Chondrocyte (in vitro differentiated cells): ENCODE measurements around the gene PSMD13. TPM values are rescaled to one million over a fixed set of nuclear protein-coding genes. Genes with fewer than 3 reads are reported as not detected.

Source experiments
- DNase-seq: peaks from one replicate; pipeline ENCODE4 v3.0.0; 2021; ENCODE audit warnings: mixed read lengths, low spot score
- H3K27ac Mint-ChIP-seq: one replicate; pipeline ENCODE4 v1.8.0; 2021; ENCODE audit warnings: mild to moderate bottlenecking, moderate library complexity, mixed read lengths; ENCODE audit not compliant: unreplicated experiment
- H3K27me3 Mint-ChIP-seq: 2 replicates; pipeline ENCODE4 v1.8.0; 2021; ENCODE audit warnings: low read depth, mixed read lengths
- H3K36me3 Mint-ChIP-seq: 2 replicates; pipeline ENCODE4 v1.8.0; 2021; ENCODE audit warnings: low read depth, mixed read lengths
- H3K4me1 Mint-ChIP-seq: 2 replicates; pipeline ENCODE4 v1.8.0; 2021; ENCODE audit warnings: low read depth, mild to moderate bottlenecking, mixed read lengths
- H3K4me3 Mint-ChIP-seq: one replicate; pipeline ENCODE4 v1.8.0; 2021; ENCODE audit warnings: mild to moderate bottlenecking, moderate library complexity, mixed read lengths; ENCODE audit not compliant: unreplicated experiment
- H3K9me3 Mint-ChIP-seq: 2 replicates; pipeline ENCODE4 v1.8.0; 2021; ENCODE audit warnings: low read depth, mixed read lengths
- total RNA-seq: library from RNA; stranded (reverse); gene quantifications from 3 replicates; pipeline ENCODE4 v1.2.1, GENCODE V29; 2021
- TF ChIP-seq, protein P1 (sequence below): fragments of 200-600 bp; sonication (generic); IDR thresholded peaks from 2 replicates; pipeline ENCODE4 v1.5.0; 2021; ENCODE audit warnings: antibody characterized with exemption, mild to moderate bottlenecking, moderate library complexity

PSMD13 gene
- total RNA-seq, 1 donor from 2014 or later: 103 TPM

DNA sequence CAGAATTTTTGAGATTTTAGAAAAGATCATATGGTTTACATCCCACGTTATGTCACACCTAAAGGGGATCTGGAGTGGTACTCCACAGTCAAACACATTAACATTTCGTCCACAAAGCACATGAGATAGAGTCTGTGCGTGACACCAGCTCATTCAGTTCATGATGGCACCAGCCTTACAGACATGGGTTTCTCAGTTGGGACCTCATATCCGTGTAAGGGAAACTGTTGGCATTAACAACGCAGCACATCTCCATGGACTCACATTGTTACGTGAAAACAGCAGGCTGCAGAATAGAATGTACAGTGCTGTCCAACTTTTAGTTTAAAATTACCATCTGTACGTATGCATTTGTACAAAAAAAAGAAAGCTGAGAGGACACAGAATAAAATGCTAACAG lies 15.2 kb upstream of the PSMD13 start:
- DNase-seq: no peak
- peaks cover 16% of the 10 kb centered on the region for H3K36me3 Mint-ChIP-seq
- no peak overlapping the region for H3K27ac Mint-ChIP-seq
- TF ChIP-seq, protein P1, sequence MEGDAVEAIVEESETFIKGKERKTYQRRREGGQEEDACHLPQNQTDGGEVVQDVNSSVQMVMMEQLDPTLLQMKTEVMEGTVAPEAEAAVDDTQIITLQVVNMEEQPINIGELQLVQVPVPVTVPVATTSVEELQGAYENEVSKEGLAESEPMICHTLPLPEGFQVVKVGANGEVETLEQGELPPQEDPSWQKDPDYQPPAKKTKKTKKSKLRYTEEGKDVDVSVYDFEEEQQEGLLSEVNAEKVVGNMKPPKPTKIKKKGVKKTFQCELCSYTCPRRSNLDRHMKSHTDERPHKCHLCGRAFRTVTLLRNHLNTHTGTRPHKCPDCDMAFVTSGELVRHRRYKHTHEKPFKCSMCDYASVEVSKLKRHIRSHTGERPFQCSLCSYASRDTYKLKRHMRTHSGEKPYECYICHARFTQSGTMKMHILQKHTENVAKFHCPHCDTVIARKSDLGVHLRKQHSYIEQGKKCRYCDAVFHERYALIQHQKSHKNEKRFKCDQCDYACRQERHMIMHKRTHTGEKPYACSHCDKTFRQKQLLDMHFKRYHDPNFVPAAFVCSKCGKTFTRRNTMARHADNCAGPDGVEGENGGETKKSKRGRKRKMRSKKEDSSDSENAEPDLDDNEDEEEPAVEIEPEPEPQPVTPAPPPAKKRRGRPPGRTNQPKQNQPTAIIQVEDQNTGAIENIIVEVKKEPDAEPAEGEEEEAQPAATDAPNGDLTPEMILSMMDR: no peak
- peaks cover 4% of the 10 kb centered on the region for H3K4me1 Mint-ChIP-seq
- H3K4me3 Mint-ChIP-seq: no peak overlapping the region
- no peaks in the 10 kb centered on the region for H3K9me3 Mint-ChIP-seq
- no peaks in the 10 kb centered on the region for H3K27me3 Mint-ChIP-seq

DNA sequence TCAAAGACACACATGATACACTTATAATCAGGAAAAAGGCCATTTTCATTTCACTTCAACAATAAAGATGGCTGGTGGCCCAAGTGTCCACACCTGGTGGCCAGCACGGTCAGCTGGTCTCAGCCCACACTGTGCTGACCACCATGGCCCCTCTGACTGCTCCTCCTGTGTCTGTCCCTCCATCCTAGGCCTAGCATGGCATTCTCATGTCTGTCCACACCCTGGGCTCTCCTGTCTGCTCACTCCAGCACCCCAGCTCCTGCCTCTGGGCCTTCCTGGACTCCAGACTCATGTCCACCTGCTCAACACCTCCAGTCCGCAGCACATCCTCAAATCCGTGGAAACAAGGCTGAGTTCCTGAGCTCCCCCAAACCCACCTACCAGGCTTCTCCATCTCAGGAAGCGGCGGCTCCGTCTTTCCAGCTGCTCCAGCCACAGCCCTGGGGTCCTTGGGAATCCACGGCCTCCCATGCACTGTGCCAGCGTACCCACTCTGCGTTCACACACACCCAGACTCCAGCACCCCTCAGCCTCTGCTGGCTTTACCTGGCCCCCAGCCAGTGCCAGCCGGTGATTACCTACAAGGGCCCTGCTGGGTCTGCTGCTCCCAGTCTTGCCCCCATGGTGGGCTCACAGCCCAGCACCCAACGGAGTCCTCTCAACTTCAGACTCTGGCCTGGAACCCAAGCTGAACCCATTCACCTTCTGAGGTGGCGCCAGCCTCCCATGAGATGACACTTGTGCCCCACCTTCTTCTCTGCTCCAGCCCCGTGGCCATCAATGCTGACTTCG lies 14.6 kb upstream of the PSMD13 start:
- no peak for DNase-seq
- Mint-ChIP-seq H3K27me3 (no peaks in the 10 kb centered on the region), H3K36me3 (peaks cover 16% of the 10 kb centered on the region), H3K4me1 (peaks cover 4% of the 10 kb centered on the region), H3K9me3 (no peaks in the 10 kb centered on the region), H3K27ac (no peak overlapping the region), H3K4me3 (no peak overlapping the region)
- TF ChIP-seq, protein P1: no peak

DNA sequence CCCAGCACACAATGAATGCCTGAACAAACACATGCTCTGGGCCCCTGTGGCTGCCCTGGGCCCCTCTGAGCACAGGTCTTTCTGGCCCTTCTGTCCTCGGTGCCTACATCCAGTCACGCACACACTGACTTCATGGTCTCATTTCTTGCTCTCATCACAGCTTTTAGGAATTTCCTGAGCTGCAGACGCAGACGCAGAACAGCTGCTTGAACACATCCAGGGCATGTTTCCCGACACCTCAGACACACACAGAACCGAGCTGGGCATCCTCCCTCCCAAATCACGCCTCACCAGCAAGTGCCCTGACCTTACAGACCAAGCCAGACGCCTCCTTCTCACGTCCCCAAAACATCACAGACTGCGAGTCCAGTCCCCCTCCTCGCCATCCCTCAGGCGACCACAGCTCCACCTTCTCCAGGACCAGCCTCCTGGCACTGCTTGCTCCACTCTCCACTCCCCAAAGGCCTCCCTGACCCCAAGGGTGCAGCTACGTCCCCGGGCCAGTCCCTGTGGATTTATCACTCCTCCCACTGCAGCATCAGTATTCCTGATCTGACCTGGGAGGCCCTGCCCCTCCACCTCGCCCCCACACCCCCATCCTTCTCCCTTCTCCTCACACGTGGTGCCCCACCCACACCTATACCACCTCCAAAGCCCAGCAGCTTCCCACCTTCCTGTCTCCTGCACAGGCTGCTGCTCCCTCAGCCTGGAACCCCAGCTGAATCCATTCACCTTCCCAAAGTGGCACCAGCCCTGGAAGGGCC lies 13.6 kb upstream of the PSMD13 start:
- Mint-ChIP-seq H3K4me3 (no peak overlapping the region), H3K27me3 (no peaks in the 10 kb centered on the region), H3K36me3 (peaks cover 16% of the 10 kb centered on the region), H3K9me3 (no peaks in the 10 kb centered on the region), H3K27ac (peak overlapping the region; percentile 32), H3K4me1 (peaks cover 4% of the 10 kb centered on the region)
- TF ChIP-seq, protein P1: no peak
- DNase-seq: no peak

DNA sequence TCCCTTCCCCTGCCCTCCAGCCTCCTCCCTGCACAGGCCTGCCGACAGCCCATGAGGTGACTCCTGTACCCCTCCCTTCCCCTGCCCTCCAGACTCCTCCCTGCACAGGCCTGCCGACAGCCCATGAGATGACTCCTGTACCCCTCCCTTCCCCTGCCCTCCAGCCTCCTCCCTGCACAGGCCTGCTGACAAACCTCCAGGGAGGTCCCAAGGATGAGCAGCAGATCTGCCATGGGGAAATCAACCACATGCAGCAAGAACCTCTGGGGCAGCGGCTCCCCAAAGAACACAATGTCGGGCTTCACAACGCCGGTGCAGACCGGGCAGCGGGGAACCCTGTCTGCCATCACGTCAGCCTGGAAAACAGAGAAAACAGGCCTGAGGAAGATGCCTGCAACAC lies 12.9 kb upstream of the PSMD13 start:
- no peaks in the 10 kb centered on the region for H3K27me3 Mint-ChIP-seq
- TF ChIP-seq, protein P1: no peak
- DNase-seq: no peak
- H3K27ac Mint-ChIP-seq: no peak overlapping the region
- H3K36me3 Mint-ChIP-seq: peaks cover 14% of the 10 kb centered on the region
- no peak overlapping the region for H3K4me3 Mint-ChIP-seq
- H3K4me1 Mint-ChIP-seq: peaks cover 4% of the 10 kb centered on the region
- no peaks in the 10 kb centered on the region for H3K9me3 Mint-ChIP-seq

DNA sequence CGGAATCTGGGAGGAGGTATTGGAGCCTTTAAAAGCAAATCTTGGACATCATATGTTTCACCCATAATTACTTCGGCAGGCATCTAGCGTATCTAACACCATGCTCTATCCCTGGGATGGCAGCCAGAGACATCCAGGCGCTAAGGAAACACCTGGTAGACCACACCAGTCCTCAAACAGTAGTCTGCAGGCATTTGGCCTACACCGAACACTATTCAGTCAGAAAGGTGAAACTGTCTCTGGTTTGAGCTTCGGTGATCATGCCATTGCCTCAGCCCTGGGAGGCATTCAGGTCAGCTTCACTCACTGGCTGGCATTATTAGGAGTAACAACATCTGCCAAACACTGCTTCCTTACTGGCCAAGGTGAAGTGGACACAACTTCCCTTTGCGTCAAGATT lies 12.4 kb upstream of the PSMD13 start:
- TF ChIP-seq, protein P1: no peak
- no peak overlapping the region for H3K27ac Mint-ChIP-seq
- peaks cover 10% of the 10 kb centered on the region for H3K36me3 Mint-ChIP-seq
- H3K27me3 Mint-ChIP-seq: no peaks in the 10 kb centered on the region
- H3K4me1 Mint-ChIP-seq: peaks cover 4% of the 10 kb centered on the region
- no peak for DNase-seq
- H3K4me3 Mint-ChIP-seq: no peak overlapping the region
- H3K9me3 Mint-ChIP-seq: no peaks in the 10 kb centered on the region
